GM12872 (cell line): ENCODE data around the gene LDAH.

Source experiments
- CTCF ChIP-seq: IDR thresholded peaks from 3 replicates; pipeline ENCODE4 v1.5.1; 2011; ENCODE audit warnings: low read depth, mild to moderate bottlenecking, low read length, moderate library complexity; ENCODE audit not compliant: insufficient read depth

The LDAH gene

GRCh38 chr2:20682167-20682920 is 140.6 kb downstream of the LDAH start:
- TF ChIP-seq CTCF, result peak; percentile 42

- TF ChIP-seq CTCF, result no peak
Observed at GRCh38 chr2:20680744-20681375, 142.0 kb downstream of the LDAH start.

- no peak for TF ChIP-seq CTCF
Observed at GRCh38 chr2:20678780-20679179, 144.1 kb downstream of the LDAH start.

GRCh38 chr2:20678086-20678395 is 144.9 kb downstream of the LDAH start:
- TF ChIP-seq CTCF, result no peak

GRCh38 chr2:20677301-20678085 is 145.4 kb downstream of the LDAH start:
- TF ChIP-seq CTCF, result peak; percentile 60

- peak; percentile 40; the same call in 2 of the 3 replicates for TF ChIP-seq CTCF
Observed at GRCh38 chr2:20676353-20677215, 146.3 kb downstream of the LDAH start.

GRCh38 chr2:20675701-20676352 is 147.1 kb downstream of the LDAH start:
- no peak for TF ChIP-seq CTCF
